ENCODE measurements around the gene GP1BB. TPM values are rescaled to one million over a fixed set of nuclear protein-coding genes. Genes with fewer than 3 reads are reported as not detected.
A peak's percentile ranks its signal among the peaks of the same experiment; 100 is the strongest.

Gene GP1BB
- total RNA-seq, 1 donor from 2014 or later = 34.1 TPM

DNA sequence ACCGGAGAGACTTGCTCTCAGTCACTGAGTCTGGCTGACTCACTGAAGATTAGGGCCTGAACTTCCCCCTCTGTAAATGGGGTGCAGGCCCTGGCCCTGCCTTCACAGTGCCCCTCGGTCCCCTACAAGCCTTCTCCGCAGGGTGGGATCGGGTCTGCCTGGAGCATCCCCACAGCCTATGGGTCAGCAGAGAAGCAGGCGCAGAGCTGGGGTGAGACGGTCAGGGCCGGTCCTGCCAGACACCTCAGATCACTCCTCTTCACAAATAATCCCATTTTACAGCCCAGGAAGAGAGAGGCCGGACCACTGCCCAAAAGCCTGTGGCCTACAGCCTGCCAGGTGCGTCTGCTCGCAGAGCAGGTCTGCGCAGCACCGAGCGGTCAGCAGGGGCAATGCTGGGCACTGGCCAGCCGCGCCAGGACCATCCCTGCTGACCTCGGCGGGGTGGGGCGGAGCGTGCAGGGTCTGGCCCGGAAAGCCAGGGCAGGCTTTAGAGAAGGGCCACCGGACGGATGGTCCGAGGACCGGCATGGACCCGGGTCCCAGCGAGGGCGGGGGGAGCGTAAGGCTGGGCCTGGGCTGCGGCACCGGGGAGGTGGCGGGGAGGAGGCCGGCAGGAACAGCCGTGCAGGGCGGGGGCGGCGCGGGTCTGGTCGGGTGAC, 9.6 kb upstream of the GP1BB start:
- Mint-ChIP-seq H3K4me1 (ENCODE audit: unreplicated experiment) (peaks cover 45% of the 10 kb centered on the region), H3K36me3 (ENCODE audit: unreplicated experiment) (no peaks in the 10 kb centered on the region), H3K9me3 (ENCODE audit: unreplicated experiment) (no peaks in the 10 kb centered on the region), H3K27me3 (ENCODE audit: unreplicated experiment) (no peaks in the 10 kb centered on the region), H3K4me3 (ENCODE audit: unreplicated experiment) (peak overlapping the region; percentile 74), H3K27ac (ENCODE audit: unreplicated experiment) (peak overlapping the region; percentile 56)
- DNase-seq (ENCODE audit: extremely low spot score, unreplicated experiment) = no peak
- TF ChIP-seq, protein P1, sequence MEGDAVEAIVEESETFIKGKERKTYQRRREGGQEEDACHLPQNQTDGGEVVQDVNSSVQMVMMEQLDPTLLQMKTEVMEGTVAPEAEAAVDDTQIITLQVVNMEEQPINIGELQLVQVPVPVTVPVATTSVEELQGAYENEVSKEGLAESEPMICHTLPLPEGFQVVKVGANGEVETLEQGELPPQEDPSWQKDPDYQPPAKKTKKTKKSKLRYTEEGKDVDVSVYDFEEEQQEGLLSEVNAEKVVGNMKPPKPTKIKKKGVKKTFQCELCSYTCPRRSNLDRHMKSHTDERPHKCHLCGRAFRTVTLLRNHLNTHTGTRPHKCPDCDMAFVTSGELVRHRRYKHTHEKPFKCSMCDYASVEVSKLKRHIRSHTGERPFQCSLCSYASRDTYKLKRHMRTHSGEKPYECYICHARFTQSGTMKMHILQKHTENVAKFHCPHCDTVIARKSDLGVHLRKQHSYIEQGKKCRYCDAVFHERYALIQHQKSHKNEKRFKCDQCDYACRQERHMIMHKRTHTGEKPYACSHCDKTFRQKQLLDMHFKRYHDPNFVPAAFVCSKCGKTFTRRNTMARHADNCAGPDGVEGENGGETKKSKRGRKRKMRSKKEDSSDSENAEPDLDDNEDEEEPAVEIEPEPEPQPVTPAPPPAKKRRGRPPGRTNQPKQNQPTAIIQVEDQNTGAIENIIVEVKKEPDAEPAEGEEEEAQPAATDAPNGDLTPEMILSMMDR (IDR thresholded peaks at IDR 0.05) = no peak

DNA sequence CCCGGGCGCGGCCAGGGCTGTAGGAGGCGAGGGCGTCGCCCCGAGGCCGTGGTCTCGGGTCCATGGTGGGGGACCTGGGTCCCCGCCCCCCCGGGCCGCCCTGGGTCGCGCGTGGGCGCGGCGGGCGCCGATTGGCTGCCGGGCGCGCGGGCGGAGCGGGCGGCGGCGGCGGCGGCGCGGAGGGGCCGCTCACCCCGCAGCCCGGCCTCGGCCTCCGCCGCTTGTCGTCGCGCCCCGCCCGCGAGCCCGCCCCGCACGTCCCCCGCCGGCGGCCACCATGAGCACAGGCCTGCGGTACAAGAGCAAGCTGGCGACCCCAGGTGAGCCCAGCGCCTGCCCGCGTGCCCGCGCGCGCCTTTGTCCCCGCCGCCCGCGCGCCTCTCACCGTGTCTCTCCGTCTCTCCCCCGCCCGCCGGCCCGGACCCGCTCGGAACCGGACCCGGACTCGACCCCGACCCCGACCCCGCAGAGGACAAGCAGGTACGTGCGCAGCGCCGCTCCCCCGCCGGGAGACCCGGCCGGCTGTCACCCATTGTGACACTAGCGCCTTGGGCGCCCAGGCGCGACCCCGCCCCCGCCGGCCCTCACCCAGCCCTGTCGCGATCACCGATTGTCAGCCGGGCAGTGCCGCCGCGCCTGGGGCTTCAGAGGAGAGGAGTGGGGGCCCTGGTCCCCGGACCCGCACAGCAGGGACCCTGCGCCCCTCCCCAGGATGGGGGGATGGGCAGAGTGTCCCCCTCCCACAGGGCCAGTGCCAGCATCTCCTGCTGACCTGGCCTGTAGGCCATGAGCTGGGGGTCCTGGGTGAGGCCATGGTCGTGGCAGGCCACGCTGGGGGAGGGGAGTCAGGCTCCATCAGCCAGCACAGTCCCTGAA, 8.8 kb upstream of the GP1BB start, which contains the start of gene SEPTIN5:
Gene SEPTIN5 (plus strand): TSS at position 192 of the 876 bp plus-strand sequence. CDS start 86 bp downstream, at position 278.
- H3K36me3 Mint-ChIP-seq (ENCODE audit: unreplicated experiment) = no peaks in the 10 kb centered on the region
- DNase-seq (ENCODE audit: extremely low spot score, unreplicated experiment) = no peak
- H3K9me3 Mint-ChIP-seq (ENCODE audit: unreplicated experiment) = no peaks in the 10 kb centered on the region
- no peaks in the 10 kb centered on the region for H3K27me3 Mint-ChIP-seq (ENCODE audit: unreplicated experiment)
- H3K4me3 Mint-ChIP-seq (ENCODE audit: unreplicated experiment) = peak within 1 kb of the TSS; percentile 76
- H3K27ac Mint-ChIP-seq (ENCODE audit: unreplicated experiment) = peak within 1 kb of the TSS; percentile 56
- H3K4me1 Mint-ChIP-seq (ENCODE audit: unreplicated experiment) = peaks cover 41% of the 10 kb centered on the region
- TF ChIP-seq, protein P1 (IDR thresholded peaks at IDR 0.05) = no peak

DNA sequence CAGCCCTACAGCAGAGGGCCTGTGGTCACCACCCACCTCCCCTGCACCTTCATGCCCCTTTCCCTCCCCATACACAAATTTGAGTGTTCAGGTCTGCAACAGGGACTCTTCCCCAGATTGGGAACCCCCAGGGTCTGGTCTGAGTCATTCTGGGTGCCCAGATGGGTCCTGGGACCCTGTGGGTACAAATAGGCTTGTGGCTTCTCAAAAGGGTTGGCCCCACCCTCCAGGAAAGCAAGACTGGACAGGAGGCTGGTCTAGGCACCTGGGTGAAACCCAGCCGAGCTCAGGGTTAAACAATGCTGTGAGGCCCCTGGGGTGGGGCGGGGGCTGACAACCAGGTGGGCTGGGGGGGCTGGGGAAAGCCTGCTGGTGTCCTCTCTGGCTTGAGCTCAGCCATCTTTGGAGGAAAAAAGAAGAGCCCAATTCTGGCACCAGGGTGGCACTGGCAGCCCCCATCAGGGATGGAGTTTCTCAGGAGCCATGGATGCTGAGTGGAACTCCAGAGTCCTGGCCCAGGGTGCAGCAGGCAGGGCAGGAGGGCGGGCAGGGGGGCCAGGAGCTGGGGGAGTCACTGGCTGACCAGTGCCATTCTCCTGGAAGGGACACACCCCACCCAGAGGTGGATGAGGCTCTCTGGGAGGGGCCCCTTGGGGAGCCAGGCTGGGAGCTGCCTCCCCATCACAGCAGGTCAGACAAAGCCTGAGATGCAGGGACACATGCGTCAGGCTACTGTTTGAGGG, 8.0 kb upstream of the GP1BB start:
- DNase-seq (ENCODE audit: extremely low spot score, unreplicated experiment) = no peak
- TF ChIP-seq, protein P1 (IDR thresholded peaks at IDR 0.05) = no peak
- Mint-ChIP-seq H3K4me1 (ENCODE audit: unreplicated experiment) (peaks cover 38% of the 10 kb centered on the region), H3K27ac (ENCODE audit: unreplicated experiment) (peak overlapping the region; percentile 31), H3K4me3 (ENCODE audit: unreplicated experiment) (peak overlapping the region; percentile 76), H3K36me3 (ENCODE audit: unreplicated experiment) (peaks cover 5% of the 10 kb centered on the region), H3K27me3 (ENCODE audit: unreplicated experiment) (no peaks in the 10 kb centered on the region), H3K9me3 (ENCODE audit: unreplicated experiment) (no peaks in the 10 kb centered on the region)

DNA sequence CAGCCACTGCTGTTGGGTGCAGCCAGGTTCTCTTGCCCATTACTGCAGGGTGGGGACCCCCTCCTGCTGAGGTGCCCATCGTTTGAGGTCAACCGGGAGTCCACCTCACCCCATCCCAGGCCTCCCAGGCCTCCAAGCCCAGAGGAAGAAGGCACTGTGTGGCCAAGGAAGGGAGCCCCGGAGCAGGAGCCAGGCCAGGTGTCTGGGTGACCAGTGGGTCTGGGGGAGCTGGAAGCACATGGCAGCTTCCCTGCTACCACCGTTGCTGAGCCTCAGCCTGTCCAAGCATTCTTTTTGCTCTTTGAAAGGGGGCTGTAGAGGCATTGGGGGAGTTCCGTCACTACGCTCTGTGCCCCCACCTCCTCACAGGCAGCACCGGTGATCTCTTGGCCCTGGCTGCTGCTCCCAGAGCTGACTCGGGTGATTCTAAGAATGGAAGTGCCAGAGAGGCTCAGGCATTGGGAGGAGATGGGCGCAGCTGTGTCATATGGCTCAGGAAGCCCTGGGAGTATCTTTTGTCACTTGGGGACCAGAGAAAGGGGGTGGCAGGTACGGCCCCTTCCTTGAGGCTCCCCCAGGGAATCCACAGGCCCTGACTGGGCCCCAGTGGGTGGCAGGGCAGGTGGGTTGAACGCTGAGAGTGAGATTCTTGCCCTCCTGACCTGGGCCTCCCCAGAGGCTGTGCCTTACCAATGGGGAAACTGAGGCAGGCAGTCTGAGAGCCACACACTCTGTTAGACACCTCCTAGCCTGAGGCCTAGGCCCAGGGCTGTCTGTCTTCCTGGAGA, 7.1 kb upstream of the GP1BB start:
- H3K36me3 Mint-ChIP-seq (ENCODE audit: unreplicated experiment) = peaks cover 14% of the 10 kb centered on the region
- H3K9me3 Mint-ChIP-seq (ENCODE audit: unreplicated experiment) = no peaks in the 10 kb centered on the region
- TF ChIP-seq, protein P1 (IDR thresholded peaks at IDR 0.05) = no peak
- DNase-seq (ENCODE audit: extremely low spot score, unreplicated experiment) = no peak
- no peaks in the 10 kb centered on the region for H3K27me3 Mint-ChIP-seq (ENCODE audit: unreplicated experiment)
- peaks cover 40% of the 10 kb centered on the region for H3K4me1 Mint-ChIP-seq (ENCODE audit: unreplicated experiment)
- no peak overlapping the region for H3K27ac Mint-ChIP-seq (ENCODE audit: unreplicated experiment)
- peak overlapping the region; percentile 76 for H3K4me3 Mint-ChIP-seq (ENCODE audit: unreplicated experiment)
